Fibroblast of lung (primary cell): ENCODE measurements around the gene TMC1.

Experiments used
- CTCF ChIP-seq, 2 donors: IDR thresholded peaks in 1 of 2; conservative IDR thresholded peaks in 1 of 2; 1 replicate in 1 of 2; 2 replicates in 1 of 2; pipeline ENCODE4 v1.5.1; 2011 to 2012; ENCODE audit warnings: low read length in 2 of 2, control low read depth in 1 of 2, inconsistent platforms in 1 of 2, low read depth in 1 of 2, mild to moderate bottlenecking in 1 of 2
- EZH2 ChIP-seq: IDR thresholded peaks from 2 replicates; pipeline ENCODE4 v1.5.1; 2012; ENCODE audit warnings: low read length, control low read depth, mild to moderate bottlenecking; ENCODE audit errors: missing control alignments

- TF ChIP-seq EZH2: no peak
- TF ChIP-seq CTCF (conservative IDR thresholded peaks at IDR 0.05 in 1 of 2, IDR thresholded peaks at IDR 0.05 in 1 of 2; ENCODE audit: low read depth in 1 of 2, low read length in 2 of 2): no peak
These were observed 101.7 kb downstream of the TMC1 start for GRCh38 chr9:72623156-72623555.
